HUES64 (cell line): ENCODE measurements around the gene BICC1.
"Not testable (repeated sequence)": the region's sequence is repeated elsewhere in the genome, so short reads cannot be mapped to it uniquely, and the experiment has no call there.

Experiments
- H3K27ac ChIP-seq: 2 replicates; pipeline ENCODE4 v1.7.0; 2013; ENCODE audit warnings: low read depth, low read length, inconsistent platforms
- H3K27me3 ChIP-seq: 2 replicates; pipeline ENCODE4 v1.6.1; 2013; ENCODE audit warnings: mild to moderate bottlenecking, low read length; ENCODE audit not compliant: insufficient read depth
- H3K36me3 ChIP-seq: 2 replicates; pipeline ENCODE4 v1.6.1; 2013; ENCODE audit warnings: mild to moderate bottlenecking, low read length; ENCODE audit not compliant: insufficient read depth
- H3K4me1 ChIP-seq: 2 replicates; pipeline ENCODE4 v1.6.1; 2013; ENCODE audit warnings: mild to moderate bottlenecking, low read length, moderate library complexity; ENCODE audit not compliant: insufficient read depth
- H3K4me3 ChIP-seq: 2 replicates; pipeline ENCODE4 v1.5.1; 2013; ENCODE audit warnings: mild to moderate bottlenecking, low read length, moderate library complexity
- H3K9ac ChIP-seq: 2 replicates; pipeline ENCODE4 v1.6.1; 2013; ENCODE audit warnings: mild to moderate bottlenecking, low read depth, low read length
- H3K9me3 ChIP-seq: 2 replicates; pipeline ENCODE4 v1.6.1; 2013; ENCODE audit warnings: low read depth, low read length; ENCODE audit not compliant: insufficient read depth
- WGBS: fragments of 150-250, 120-280 bp; methylation state at CpG from one replicate; pipeline ENCODE4 v1.1.7; 2013; ENCODE audit warnings: missing lambda C conversion rate; 5-methylcytosine and 5-hydroxymethylcytosine counted together

Gene BICC1

GRCh38 chr10:58586282-58587245, 73.9 kb downstream of the BICC1 start:
- Histone ChIP-seq H3K27ac (no peak overlapping the region), H3K9me3 (no peaks in the 10 kb centered on the region), H3K4me3 (no peak overlapping the region), H3K36me3 (no peaks in the 10 kb centered on the region), H3K4me1 (no peaks in the 10 kb centered on the region), H3K9ac (no peak overlapping the region), H3K27me3 (no peaks in the 10 kb centered on the region)
- WGBS: 90% methylated on average over 13 of the region's 13 CpGs

GRCh38 chr10:58587676-58588075, 75.0 kb downstream of the BICC1 start:
- no peaks in the 10 kb centered on the region for H3K4me1 ChIP-seq
- H3K4me3 ChIP-seq: no peak overlapping the region
- no peaks in the 10 kb centered on the region for H3K9me3 ChIP-seq
- H3K27me3 ChIP-seq: no peaks in the 10 kb centered on the region
- no peak overlapping the region for H3K9ac ChIP-seq
- H3K36me3 ChIP-seq: no peaks in the 10 kb centered on the region
- no peak overlapping the region for H3K27ac ChIP-seq
- WGBS: 94% methylated on average over 2 of the region's 2 CpGs

- H3K27me3 ChIP-seq: no peaks in the 10 kb centered on the region
- H3K9me3 ChIP-seq: no peaks in the 10 kb centered on the region
- no peak overlapping the region for H3K4me3 ChIP-seq
- H3K9ac ChIP-seq: no peak overlapping the region
- H3K27ac ChIP-seq: no peak overlapping the region
- no peaks in the 10 kb centered on the region for H3K36me3 ChIP-seq
- no peaks in the 10 kb centered on the region for H3K4me1 ChIP-seq
- 91% methylated on average over 14 of the region's 14 CpGs for WGBS
Observed at GRCh38 chr10:58588673-58589265, 76.1 kb downstream of the BICC1 start.

GRCh38 chr10:58590152-58590840, 77.6 kb downstream of the BICC1 start:
- Histone ChIP-seq H3K4me1 (no peaks in the 10 kb centered on the region), H3K4me3 (no peak overlapping the region), H3K9me3 (no peaks in the 10 kb centered on the region), H3K27ac (no peak overlapping the region), H3K36me3 (no peaks in the 10 kb centered on the region), H3K27me3 (no peaks in the 10 kb centered on the region), H3K9ac (no peak overlapping the region)
- 91% methylated on average over 2 of the region's 2 CpGs for WGBS

- Histone ChIP-seq H3K27ac (no peak overlapping the region), H3K4me3 (no peak overlapping the region), H3K9me3 (no peaks in the 10 kb centered on the region), H3K27me3 (no peaks in the 10 kb centered on the region), H3K36me3 (no peaks in the 10 kb centered on the region), H3K4me1 (no peaks in the 10 kb centered on the region), H3K9ac (no peak overlapping the region)
- 82% methylated on average over 3 of the region's 3 CpGs for WGBS
Observed at GRCh38 chr10:58590924-58591323, 78.3 kb downstream of the BICC1 start.

- Histone ChIP-seq H3K36me3 (no peaks in the 10 kb centered on the region), H3K27ac (no peak overlapping the region), H3K4me1 (no peaks in the 10 kb centered on the region), H3K9me3 (no peaks in the 10 kb centered on the region), H3K9ac (no peak overlapping the region), H3K4me3 (no peak overlapping the region), H3K27me3 (no peaks in the 10 kb centered on the region)
- 63% methylated on average over 3 of the region's 3 CpGs for WGBS
Observed at GRCh38 chr10:58593008-58593407, 80.3 kb downstream of the BICC1 start.

- not testable (repeated sequence) for H3K27me3 ChIP-seq, H3K9ac ChIP-seq, H3K4me1 ChIP-seq, H3K9me3 ChIP-seq, H3K36me3 ChIP-seq, H3K27ac ChIP-seq, H3K4me3 ChIP-seq
Observed at GRCh38 chr10:58597211-58597610, 84.5 kb downstream of the BICC1 start.

- H3K9me3 ChIP-seq: no peaks in the 10 kb centered on the region
- no peak overlapping the region for H3K4me3 ChIP-seq
- H3K27me3 ChIP-seq: no peaks in the 10 kb centered on the region
- H3K27ac ChIP-seq: no peak overlapping the region
- H3K4me1 ChIP-seq: no peaks in the 10 kb centered on the region
- H3K9ac ChIP-seq: no peak overlapping the region
- H3K36me3 ChIP-seq: no peaks in the 10 kb centered on the region
- WGBS: 94% methylated on average over 7 of the region's 7 CpGs
Observed at GRCh38 chr10:58599927-58600553, 87.4 kb downstream of the BICC1 start.

GRCh38 chr10:58608351-58608750, 95.7 kb downstream of the BICC1 start:
- Histone ChIP-seq H3K9me3 (no peaks in the 10 kb centered on the region), H3K9ac (no peak overlapping the region), H3K27ac (no peak overlapping the region), H3K4me3 (no peak overlapping the region), H3K4me1 (no peaks in the 10 kb centered on the region), H3K36me3 (no peaks in the 10 kb centered on the region), H3K27me3 (no peaks in the 10 kb centered on the region)
- 93% methylated on average over 4 of the region's 4 CpGs for WGBS

GRCh38 chr10:58608826-58609531, 96.3 kb downstream of the BICC1 start:
- Histone ChIP-seq H3K27me3 (no peaks in the 10 kb centered on the region), H3K4me3 (no peak overlapping the region), H3K4me1 (no peaks in the 10 kb centered on the region), H3K9me3 (no peaks in the 10 kb centered on the region), H3K36me3 (no peaks in the 10 kb centered on the region), H3K27ac (no peak overlapping the region), H3K9ac (no peak overlapping the region)
- no CpG with 5 or more reads among the region's 1 CpG for WGBS
